HEK293 (cell line): ENCODE data around the gene ARFGAP1.

Source experiments
- CTCF ChIA-PET: fragments of 350-600 bp; formaldehyde crosslinking; extraction: SDS; loops from one replicate; lab custom pipeline; 2021; ENCODE audit warnings: antibody characterized with exemption; lab: Yijun Ruan, JAX
- POLR2A ChIA-PET: fragments of 300-600 bp; formaldehyde crosslinking; extraction: SDS; loops from one replicate; lab custom pipeline; 2020; ENCODE audit warnings: antibody characterized with exemption, inconsistent platforms; lab: Yijun Ruan, JAX
- H3K27ac ChIP-seq: fragments of 200-500 bp; sonication (Bioruptor generic); 2 replicates; pipeline ENCODE4 v1.5.1; 2014; ENCODE audit warnings: low read depth, low read length, control low read depth, inconsistent platforms; ENCODE audit errors: extremely low read depth
- H3K36me3 ChIP-seq, 2 experiments: fragments of 200-500 bp in 1 of 2; sonication (Bioruptor generic) in 1 of 2; 1 replicate in 1 of 2; 2 replicates in 1 of 2; pipeline ENCODE4 v1.5.1; 2014 to 2017; ENCODE audit warnings: inconsistent platforms in 2 of 2, low read length in 2 of 2; ENCODE audit not compliant: control insufficient read depth in 2 of 2, insufficient read depth in 1 of 2
- H3K4me1 ChIP-seq: fragments of 200-500 bp; sonication (Bioruptor generic); 2 replicates; pipeline ENCODE4 v1.5.1; 2014; ENCODE audit warnings: mild to moderate bottlenecking, low read length, inconsistent platforms; ENCODE audit not compliant: control insufficient read depth, insufficient read depth
- H3K4me3 ChIP-seq: 2 replicates; pipeline ENCODE4 v1.5.1; 2011; ENCODE audit warnings: low read depth, mild to moderate bottlenecking, control low read depth, low read length, moderate library complexity
- H3K9me3 ChIP-seq: fragments of 200-500 bp; sonication (Bioruptor generic); 2 replicates; pipeline ENCODE4 v1.5.1; 2014; ENCODE audit warnings: low read depth, low read length, inconsistent platforms; ENCODE audit not compliant: control insufficient read depth, insufficient read depth
- BCL6B ChIP-seq: fragments of 450-650 bp; formaldehyde crosslinking; IDR thresholded peaks from 2 replicates; pipeline ENCODE4 v1.5.1; 2017; ENCODE audit warnings: missing biosample characterization, missing genetic modification characterization
- GLIS1 ChIP-seq: fragments of 450-650 bp; formaldehyde crosslinking; IDR thresholded peaks from 2 replicates; pipeline ENCODE4 v1.5.1; 2016; ENCODE audit warnings: missing biosample characterization, missing genetic modification characterization
- GLIS2 ChIP-seq: fragments of 450-650 bp; formaldehyde crosslinking; IDR thresholded peaks from 2 replicates; pipeline ENCODE4 v1.5.1; 2016; ENCODE audit warnings: missing biosample characterization, missing genetic modification characterization
- KLF9 ChIP-seq: fragments of 450-650 bp; formaldehyde crosslinking; IDR thresholded peaks from 2 replicates; pipeline ENCODE4 v1.5.1; 2016; ENCODE audit warnings: missing biosample characterization, missing genetic modification characterization, low read depth
- TCF7L2 ChIP-seq: IDR thresholded peaks from 2 replicates; pipeline ENCODE4 v1.6.1; 2011; ENCODE audit warnings: low read depth, mild to moderate bottlenecking, inconsistent platforms, low read length, moderate library complexity, borderline replicate concordance
- TRIM28 ChIP-seq: IDR thresholded peaks from 2 replicates; pipeline ENCODE4 v1.6.1; 2011; ENCODE audit warnings: low read length, control low read depth, borderline replicate concordance
- ZIC2 ChIP-seq: fragments of 450-650 bp; formaldehyde crosslinking; IDR thresholded peaks from 2 replicates; pipeline ENCODE4 v1.5.1; 2016; ENCODE audit warnings: missing biosample characterization, missing genetic modification characterization
- ZNF114 ChIP-seq: fragments of 450-650 bp; formaldehyde crosslinking; IDR thresholded peaks from 2 replicates; pipeline ENCODE4 v1.5.0; 2017; ENCODE audit warnings: missing biosample characterization, missing genetic modification characterization
- ZNF121 ChIP-seq: fragments of 450-650 bp; formaldehyde crosslinking; IDR thresholded peaks from 2 replicates; pipeline ENCODE4 v1.5.1; 2016; ENCODE audit warnings: missing biosample characterization, missing genetic modification characterization
- ZNF184 ChIP-seq: fragments of 450-650 bp; IDR thresholded peaks from 2 replicates; pipeline ENCODE4 v1.5.1; 2018; ENCODE audit warnings: missing biosample characterization, mild to moderate bottlenecking, missing genetic modification characterization
- ZNF26 ChIP-seq: fragments of 450-650 bp; formaldehyde crosslinking; IDR thresholded peaks from 2 replicates; pipeline ENCODE4 v1.5.1; 2016; ENCODE audit warnings: missing biosample characterization, missing genetic modification characterization
- ZNF292 ChIP-seq: fragments of 450-650 bp; formaldehyde crosslinking; IDR thresholded peaks from 2 replicates; pipeline ENCODE4 v1.5.1; 2016; ENCODE audit warnings: low read depth, missing biosample characterization, missing genetic modification characterization, borderline replicate concordance
- ZNF404 ChIP-seq: fragments of 450-650 bp; formaldehyde crosslinking; IDR thresholded peaks from 2 replicates; pipeline ENCODE4 v1.5.1; 2017; ENCODE audit warnings: missing biosample characterization, missing genetic modification characterization
- ZNF510 ChIP-seq: fragments of 450-650 bp; formaldehyde crosslinking; IDR thresholded peaks from 2 replicates; pipeline ENCODE4 v1.5.1; 2018; ENCODE audit warnings: mild to moderate bottlenecking, missing genetic modification characterization, missing biosample characterization; ENCODE audit not compliant: insufficient replicate concordance
- ZNF768 ChIP-seq: fragments of 450-650 bp; formaldehyde crosslinking; IDR thresholded peaks from 2 replicates; pipeline ENCODE4 v1.5.1; 2018; ENCODE audit warnings: missing biosample characterization, mild to moderate bottlenecking, missing genetic modification characterization
- TF ChIP-seq, protein P1 (sequence below): fragments of 450-650 bp; formaldehyde crosslinking; IDR thresholded peaks from 2 replicates; pipeline ENCODE4 v1.5.1; 2016; ENCODE audit warnings: missing biosample characterization, missing genetic modification characterization
- TF ChIP-seq, protein P2 (sequence below): fragments of 450-650 bp; formaldehyde crosslinking; IDR thresholded peaks from 2 replicates; pipeline ENCODE4 v1.5.1; 2016; ENCODE audit warnings: missing biosample characterization, missing genetic modification characterization

Gene ARFGAP1

DNA sequence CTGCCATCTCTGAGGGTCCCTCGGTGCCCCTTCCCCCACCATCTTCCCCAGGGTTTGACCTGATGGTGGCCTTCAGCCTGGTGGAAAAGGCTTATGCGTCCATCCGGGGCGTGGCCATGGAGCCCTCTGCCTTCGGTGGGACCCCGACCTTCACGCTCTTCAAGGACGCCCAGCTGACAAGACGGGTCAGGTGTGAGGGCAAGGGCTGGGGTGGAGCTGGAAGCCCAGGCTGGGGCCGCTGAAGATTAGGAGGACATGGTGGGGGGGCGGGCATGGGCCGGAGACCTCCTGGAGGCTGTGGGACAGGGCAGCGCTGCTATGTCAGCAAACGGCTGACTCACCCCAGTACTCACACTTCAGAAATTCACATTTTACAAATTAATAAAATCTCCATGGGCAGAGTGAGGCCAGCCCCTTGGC lies 43.9 kb downstream of the ARFGAP1 start:
- TF ChIP-seq ZNF184 (tag by site-specific recombination) (no peak), ZNF114 (tag by site-specific recombination) (no peak), ZNF768 (tag by site-specific recombination) (no peak), ZNF404 (tag by site-specific recombination) (no peak), TCF7L2 (no peak), ZNF292 (tag by site-specific recombination) (no peak), KLF9 (tag by site-specific recombination) (no peak)
- TF ChIP-seq, protein P1, sequence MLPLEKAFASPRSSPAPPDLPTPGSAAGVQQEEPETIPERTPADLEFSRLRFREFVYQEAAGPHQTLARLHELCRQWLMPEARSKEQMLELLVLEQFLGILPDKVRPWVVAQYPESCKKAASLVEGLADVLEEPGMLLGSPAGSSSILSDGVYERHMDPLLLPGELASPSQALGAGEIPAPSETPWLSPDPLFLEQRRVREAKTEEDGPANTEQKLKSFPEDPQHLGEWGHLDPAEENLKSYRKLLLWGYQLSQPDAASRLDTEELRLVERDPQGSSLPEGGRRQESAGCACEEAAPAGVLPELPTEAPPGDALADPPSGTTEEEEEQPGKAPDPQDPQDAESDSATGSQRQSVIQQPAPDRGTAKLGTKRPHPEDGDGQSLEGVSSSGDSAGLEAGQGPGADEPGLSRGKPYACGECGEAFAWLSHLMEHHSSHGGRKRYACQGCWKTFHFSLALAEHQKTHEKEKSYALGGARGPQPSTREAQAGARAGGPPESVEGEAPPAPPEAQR (tag by site-specific recombination), result no peak
- TF ChIP-seq, protein P2, sequence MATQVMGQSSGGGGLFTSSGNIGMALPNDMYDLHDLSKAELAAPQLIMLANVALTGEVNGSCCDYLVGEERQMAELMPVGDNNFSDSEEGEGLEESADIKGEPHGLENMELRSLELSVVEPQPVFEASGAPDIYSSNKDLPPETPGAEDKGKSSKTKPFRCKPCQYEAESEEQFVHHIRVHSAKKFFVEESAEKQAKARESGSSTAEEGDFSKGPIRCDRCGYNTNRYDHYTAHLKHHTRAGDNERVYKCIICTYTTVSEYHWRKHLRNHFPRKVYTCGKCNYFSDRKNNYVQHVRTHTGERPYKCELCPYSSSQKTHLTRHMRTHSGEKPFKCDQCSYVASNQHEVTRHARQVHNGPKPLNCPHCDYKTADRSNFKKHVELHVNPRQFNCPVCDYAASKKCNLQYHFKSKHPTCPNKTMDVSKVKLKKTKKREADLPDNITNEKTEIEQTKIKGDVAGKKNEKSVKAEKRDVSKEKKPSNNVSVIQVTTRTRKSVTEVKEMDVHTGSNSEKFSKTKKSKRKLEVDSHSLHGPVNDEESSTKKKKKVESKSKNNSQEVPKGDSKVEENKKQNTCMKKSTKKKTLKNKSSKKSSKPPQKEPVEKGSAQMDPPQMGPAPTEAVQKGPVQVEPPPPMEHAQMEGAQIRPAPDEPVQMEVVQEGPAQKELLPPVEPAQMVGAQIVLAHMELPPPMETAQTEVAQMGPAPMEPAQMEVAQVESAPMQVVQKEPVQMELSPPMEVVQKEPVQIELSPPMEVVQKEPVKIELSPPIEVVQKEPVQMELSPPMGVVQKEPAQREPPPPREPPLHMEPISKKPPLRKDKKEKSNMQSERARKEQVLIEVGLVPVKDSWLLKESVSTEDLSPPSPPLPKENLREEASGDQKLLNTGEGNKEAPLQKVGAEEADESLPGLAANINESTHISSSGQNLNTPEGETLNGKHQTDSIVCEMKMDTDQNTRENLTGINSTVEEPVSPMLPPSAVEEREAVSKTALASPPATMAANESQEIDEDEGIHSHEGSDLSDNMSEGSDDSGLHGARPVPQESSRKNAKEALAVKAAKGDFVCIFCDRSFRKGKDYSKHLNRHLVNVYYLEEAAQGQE, result no peak
- no peaks in the 10 kb centered on the region for H3K9me3 ChIP-seq
- H3K4me1 ChIP-seq, result no peaks in the 10 kb centered on the region
- CTCF ChIA-PET, result interaction anchor here (2.4 kb wide), 1 partner anchor 66 kb away, joined by 8 read pairs; no protein-coding TSS in a partner anchor
- no peak overlapping the region for H3K27ac ChIP-seq
- H3K4me3 ChIP-seq, result no peak overlapping the region
- POLR2A ChIA-PET, result interaction anchor here (0.7 kb wide), 1 partner anchor 213 kb away, joined by 11 read pairs; no protein-coding TSS in a partner anchor
- no peaks in the 10 kb centered on the region for H3K36me3 ChIP-seq

DNA sequence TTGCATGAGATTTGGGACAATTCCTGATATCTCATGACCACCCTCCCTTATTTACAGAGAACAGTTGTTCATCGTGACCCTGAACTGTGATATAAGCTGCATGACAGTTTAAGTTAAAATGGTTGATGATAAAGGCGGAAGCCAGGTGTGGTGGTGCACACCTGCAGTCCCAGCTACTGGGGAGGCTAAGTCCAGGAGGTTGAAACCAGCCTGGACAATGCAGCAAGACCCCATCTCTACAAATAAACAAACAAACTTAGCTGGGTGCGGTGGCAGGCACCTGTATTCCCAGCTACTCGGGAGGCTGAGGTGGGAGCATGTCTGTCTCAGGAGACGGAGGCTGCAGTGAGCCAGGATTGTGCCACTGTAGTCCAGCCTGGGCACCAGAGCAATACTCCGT lies 44.4 kb downstream of the ARFGAP1 start:
- Histone ChIP-seq H3K27ac (no peak overlapping the region), H3K9me3 (no peaks in the 10 kb centered on the region)
- TF ChIP-seq ZIC2 (tag by site-specific recombination), result no peak
- peak; percentile 94 for TF ChIP-seq ZNF121
- no peak for TF ChIP-seq TRIM28
- TF ChIP-seq, all 188 proteins: peak for 1
- Histone ChIP-seq H3K4me1 (no peaks in the 10 kb centered on the region), H3K4me3 (no peak overlapping the region), H3K36me3 (no peaks in the 10 kb centered on the region)
- POLR2A ChIA-PET, result interaction anchor here (0.7 kb wide), 2 partner anchors 214 to 1093 kb away, joined by 5 to 11 read pairs; no protein-coding TSS in a partner anchor
- CTCF ChIA-PET, result interaction anchor here (2.4 to 2.5 kb wide), 2 partner anchors 7 to 65 kb away, joined by 8 to 12 read pairs; no protein-coding TSS in a partner anchor

GRCh38 chr20:63317601-63318291 lies 45.1 kb downstream of the ARFGAP1 start:
- POLR2A ChIA-PET, result interaction anchor here (0.7 kb wide), 1 partner anchor 1094 kb away, joined by 5 read pairs; no protein-coding TSS in a partner anchor
- TF ChIP-seq BCL6B (tag by site-specific recombination) (no peak), GLIS2 (tag by site-specific recombination) (peak; percentile 30; the same call in 1 of the 2 replicates), ZNF510 (tag by site-specific recombination) (no peak), ZNF26 (tag by site-specific recombination) (no peak), GLIS1 (tag by site-specific recombination) (peak; percentile 65)
- TF ChIP-seq, all 188 proteins: peak for 2
- CTCF ChIA-PET, result interaction anchor here (0.6 to 2.5 kb wide), 4 partner anchors 8 to 122 kb away, joined by 4 to 12 read pairs (median 8); no protein-coding TSS in a partner anchor

More at GRCh38 chr20:63317601-63318291, 45.1 kb downstream of the ARFGAP1 start:
- no peaks in the 10 kb centered on the region for H3K9me3 ChIP-seq
- H3K36me3 ChIP-seq, result no peaks in the 10 kb centered on the region
- H3K4me1 ChIP-seq, result no peaks in the 10 kb centered on the region
- H3K27ac ChIP-seq, result no peak overlapping the region
- H3K4me3 ChIP-seq, result no peak overlapping the region
